Inferior parietal cortex (tissue), 1 donor: Measurements from ENCODE around the gene UPK3BL2.
"Not testable (repeated sequence)": the region's sequence is repeated elsewhere in the genome, so short reads cannot be mapped to it uniquely, and the experiment has no call there.

Experiments used
- DNase-seq: peaks from one replicate; pipeline ENCODE4 v3.0.0-alpha.2; 2016; ENCODE audit errors: extremely low spot score

Gene UPK3BL2

GRCh38 chr7:102543596-102543995 lies at the start of gene UPK3BL2:
Gene UPK3BL2 (minus strand): TSS chr7:102543696. CDS start chr7:102543636, 60 bp downstream.
- DNase-seq: not testable (repeated sequence)

GRCh38 chr7:102592477-102593019 lies 49.1 kb upstream of the UPK3BL2 start:
- DNase-seq: not testable (repeated sequence)

GRCh38 chr7:102589857-102590256 lies 46.4 kb upstream of the UPK3BL2 start:
- DNase-seq: not testable (repeated sequence)

GRCh38 chr7:102583495-102583894 lies 40.0 kb upstream of the UPK3BL2 start:
- DNase-seq: not testable (repeated sequence)

GRCh38 chr7:102581722-102582121 lies 38.2 kb upstream of the UPK3BL2 start:
- not testable (repeated sequence) for DNase-seq

GRCh38 chr7:102578486-102578885 lies 35.0 kb upstream of the UPK3BL2 start:
- DNase-seq: not testable (repeated sequence)

- DNase-seq: not testable (repeated sequence)
Measured at GRCh38 chr7:102577315-102578240, 34.1 kb upstream of the UPK3BL2 start.

- DNase-seq: not testable (repeated sequence)
Measured at GRCh38 chr7:102576363-102576762, 32.9 kb upstream of the UPK3BL2 start.

- DNase-seq: not testable (repeated sequence)
Measured at GRCh38 chr7:102574607-102575006, 31.1 kb upstream of the UPK3BL2 start.

- DNase-seq: peak; percentile 95
Measured at GRCh38 chr7:102572261-102573239, 29.1 kb upstream of the UPK3BL2 start, which contains the start of gene POLR2J3. Gene POLR2J3 (minus strand): TSS chr7:102572583. CDS start chr7:102572521, 62 bp downstream.

GRCh38 chr7:102568620-102569019 lies 25.1 kb upstream of the UPK3BL2 start:
- not testable (repeated sequence) for DNase-seq

- DNase-seq: not testable (repeated sequence)
Measured at GRCh38 chr7:102550808-102551422, 7.4 kb upstream of the UPK3BL2 start, which contains the start of gene SPDYE2. Gene SPDYE2 (plus strand): TSS chr7:102551226. CDS start chr7:102553256, 2,030 bp downstream.

- not testable (repeated sequence) for DNase-seq
Measured at GRCh38 chr7:102546353-102546752, 2.9 kb upstream of the UPK3BL2 start.

- DNase-seq: not testable (repeated sequence)
Measured at GRCh38 chr7:102545288-102545687, 1.8 kb upstream of the UPK3BL2 start.

- not testable (repeated sequence) for DNase-seq
Measured at GRCh38 chr7:102544372-102544771, 876 bp upstream of the UPK3BL2 start.

- DNase-seq: not testable (repeated sequence)
Measured at GRCh38 chr7:102542771-102543170, 725 bp downstream of the UPK3BL2 start.

- DNase-seq: not testable (repeated sequence)
Measured at GRCh38 chr7:102542083-102542482, 1.4 kb downstream of the UPK3BL2 start.

GRCh38 chr7:102540604-102541003 lies 2.9 kb downstream of the UPK3BL2 start:
- not testable (repeated sequence) for DNase-seq

- DNase-seq: not testable (repeated sequence)
Measured at GRCh38 chr7:102535062-102535615, 8.4 kb downstream of the UPK3BL2 start.

- DNase-seq: not testable (repeated sequence)
Measured at GRCh38 chr7:102532127-102532526, 11.4 kb downstream of the UPK3BL2 start.
